MM.1S (cell line): ENCODE data around the gene MYD88.

Experiments used
- CTCF ChIP-seq: fragments of 300-600 bp; sonication (generic); IDR thresholded peaks from 2 replicates; pipeline ENCODE4 v1.5.1; 2016; ENCODE audit warnings: antibody characterized with exemption, low read length, mixed read lengths
- EZH2 ChIP-seq: fragments of 300-600 bp; sonication (generic); optimal IDR thresholded peaks from 2 replicates; pipeline ENCODE3; 2017; ENCODE audit warnings: low read depth, mild to moderate bottlenecking, antibody characterized with exemption, low read length, mixed read lengths

GRCh38 chr3:38133209-38133556, 5.3 kb upstream of the MYD88 start:
- TF ChIP-seq CTCF = no peak
- no peak for TF ChIP-seq EZH2
